HepG2 (cell line): ENCODE results near the gene ST6GALNAC3.

ENCODE experiments used
- ARID2 ChIP-seq: sonication (generic); formaldehyde crosslinking; IDR thresholded peaks from 2 replicates; pipeline ENCODE4 v1.8.1; 2022; ENCODE audit warnings: mild to moderate bottlenecking, missing genetic modification reagents, borderline replicate concordance
- ATF1 ChIP-seq: IDR thresholded peaks from 2 replicates; pipeline ENCODE4 v1.6.1; 2016; ENCODE audit warnings: mild to moderate bottlenecking, control low read depth
- ELF1 ChIP-seq: sonication (generic); formaldehyde crosslinking; IDR thresholded peaks from 2 replicates; pipeline ENCODE4 v1.4.0; 2020; ENCODE audit warnings: missing genetic modification reagents
- GZF1 ChIP-seq: sonication (generic); formaldehyde crosslinking; IDR thresholded peaks from 2 replicates; pipeline ENCODE4 v1.5.1; 2020; ENCODE audit warnings: mild to moderate bottlenecking, missing genetic modification reagents
- JUN ChIP-seq: sonication (generic); formaldehyde crosslinking; IDR thresholded peaks from 2 replicates; pipeline ENCODE4 v1.4.0; 2020; ENCODE audit warnings: mild to moderate bottlenecking, missing genetic modification reagents
- MED13 ChIP-seq: sonication (generic); formaldehyde crosslinking; IDR thresholded peaks from 2 replicates; pipeline ENCODE4 v1.5.0; 2020; ENCODE audit warnings: missing genetic modification reagents
- TAF1 ChIP-seq: sonication (generic); formaldehyde crosslinking; IDR thresholded peaks from 2 replicates; pipeline ENCODE4 v1.4.0; 2020; ENCODE audit warnings: missing genetic modification reagents
- TEAD2 ChIP-seq: sonication (generic); formaldehyde crosslinking; IDR thresholded peaks from 2 replicates; pipeline ENCODE4 v1.9.0; 2021; ENCODE audit warnings: missing genetic modification reagents
- THRA ChIP-seq: sonication (generic); formaldehyde crosslinking; IDR thresholded peaks from 2 replicates; pipeline ENCODE4 v1.4.0; 2020; ENCODE audit warnings: missing genetic modification reagents, borderline replicate concordance
- ZNF235 ChIP-seq: sonication (generic); formaldehyde crosslinking; IDR thresholded peaks from 2 replicates; pipeline ENCODE4 v1.8.1; 2023; ENCODE audit warnings: mild to moderate bottlenecking, missing genetic modification reagents, borderline replicate concordance
- TF ChIP-seq, protein P1 (sequence below): sonication (generic); formaldehyde crosslinking; IDR thresholded peaks from 2 replicates; pipeline ENCODE4 v1.5.0; 2020; ENCODE audit warnings: mild to moderate bottlenecking, missing genetic modification reagents, moderate library complexity

DNA sequence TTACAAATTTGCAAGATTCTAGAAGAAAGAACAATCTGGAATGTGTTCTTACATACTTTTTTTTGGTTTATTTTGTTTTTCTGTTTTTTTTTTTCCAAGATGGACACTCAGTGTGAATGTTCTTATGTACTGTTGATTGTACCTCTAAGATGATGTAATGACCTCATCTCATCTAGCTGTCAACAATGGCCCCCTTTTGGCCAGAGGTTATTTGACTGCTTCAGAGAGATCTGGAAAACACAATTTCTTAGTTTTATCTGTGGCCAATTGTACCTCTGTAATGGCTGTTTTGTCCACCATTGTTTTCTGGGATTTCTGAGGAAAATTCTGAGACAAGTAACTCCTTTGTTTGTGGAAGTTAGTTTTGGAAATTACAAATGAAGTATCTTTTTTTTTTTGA, 38.9 kb downstream of the ST6GALNAC3 start:
- TF ChIP-seq JUN (CRISPR knock-in tag) (no peak), ZNF235 (CRISPR knock-in tag) (no peak), TAF1 (CRISPR knock-in tag) (no peak), ATF1 (no peak), GZF1 (CRISPR knock-in tag) (no peak), MED13 (no peak), THRA (CRISPR knock-in tag) (no peak), ELF1 (CRISPR knock-in tag) (no peak), TEAD2 (CRISPR knock-in tag) (no peak), ARID2 (CRISPR knock-in tag) (no peak)
- TF ChIP-seq, protein P1, sequence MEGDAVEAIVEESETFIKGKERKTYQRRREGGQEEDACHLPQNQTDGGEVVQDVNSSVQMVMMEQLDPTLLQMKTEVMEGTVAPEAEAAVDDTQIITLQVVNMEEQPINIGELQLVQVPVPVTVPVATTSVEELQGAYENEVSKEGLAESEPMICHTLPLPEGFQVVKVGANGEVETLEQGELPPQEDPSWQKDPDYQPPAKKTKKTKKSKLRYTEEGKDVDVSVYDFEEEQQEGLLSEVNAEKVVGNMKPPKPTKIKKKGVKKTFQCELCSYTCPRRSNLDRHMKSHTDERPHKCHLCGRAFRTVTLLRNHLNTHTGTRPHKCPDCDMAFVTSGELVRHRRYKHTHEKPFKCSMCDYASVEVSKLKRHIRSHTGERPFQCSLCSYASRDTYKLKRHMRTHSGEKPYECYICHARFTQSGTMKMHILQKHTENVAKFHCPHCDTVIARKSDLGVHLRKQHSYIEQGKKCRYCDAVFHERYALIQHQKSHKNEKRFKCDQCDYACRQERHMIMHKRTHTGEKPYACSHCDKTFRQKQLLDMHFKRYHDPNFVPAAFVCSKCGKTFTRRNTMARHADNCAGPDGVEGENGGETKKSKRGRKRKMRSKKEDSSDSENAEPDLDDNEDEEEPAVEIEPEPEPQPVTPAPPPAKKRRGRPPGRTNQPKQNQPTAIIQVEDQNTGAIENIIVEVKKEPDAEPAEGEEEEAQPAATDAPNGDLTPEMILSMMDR, result no peak
